Measurements from ENCODE around the gene SCAF1.

- TF ChIP-seq POLR2A (IDR thresholded peaks at IDR 0.05; ENCODE audit: low read length) (no peak), GATA1 (IDR thresholded peaks at IDR 0.05; ENCODE audit: low read depth, low read length) (no peak)
These were observed 9.4 kb upstream of the SCAF1 start for GRCh38 chr19:49632576-49632975.
